Astrocyte (in vitro differentiated cells and primary cell): ENCODE data around the gene CNTNAP5. TPM values are rescaled to one million over a fixed set of nuclear protein-coding genes. Genes with fewer than 3 reads are reported as not detected.

Source experiments
- DNase-seq: peaks from one replicate; pipeline ENCODE4 v3.0.0-alpha.2; 2010; ENCODE audit warnings: low read depth
- FAIRE-seq: peaks from 2 replicates; lab custom pipeline; 2011; peaks lifted over from hg19 to GRCh38; lab: Jason Lieb, UNC
- H2AFZ ChIP-seq: 2 replicates; pipeline ENCODE4 v1.6.0; 2012; ENCODE audit warnings: low read depth, low read length, inconsistent platforms
- H3K27ac ChIP-seq: 2 replicates; pipeline ENCODE4 v1.5.1; 2011; ENCODE audit warnings: low read depth, low read length, inconsistent platforms
- H3K27me3 ChIP-seq: 2 replicates; pipeline ENCODE4 v1.6.0; 2011; ENCODE audit warnings: low read length, inconsistent platforms; ENCODE audit not compliant: insufficient read depth
- H3K36me3 ChIP-seq: 2 replicates; pipeline ENCODE4 v1.5.1; 2011; ENCODE audit warnings: low read length, inconsistent platforms; ENCODE audit not compliant: insufficient read depth
- H3K4me1 ChIP-seq: 2 replicates; pipeline ENCODE4 v1.5.1; 2011; ENCODE audit warnings: low read length, inconsistent platforms; ENCODE audit not compliant: insufficient read depth
- H3K4me2 ChIP-seq: 2 replicates; pipeline ENCODE4 v1.6.0; 2012; ENCODE audit warnings: low read length, inconsistent platforms
- H3K4me3 ChIP-seq: 2 replicates; pipeline ENCODE4 v1.5.1; 2011; ENCODE audit warnings: low read depth, mild to moderate bottlenecking, low read length, inconsistent platforms; ENCODE audit not compliant: insufficient read depth
- H3K79me2 ChIP-seq: 2 replicates; pipeline ENCODE4 v1.6.0; 2012; ENCODE audit warnings: mild to moderate bottlenecking, low read length, inconsistent platforms; ENCODE audit not compliant: insufficient read depth
- H3K9ac ChIP-seq: 2 replicates; pipeline ENCODE4 v1.6.0; 2012; ENCODE audit warnings: mild to moderate bottlenecking, low read length, inconsistent platforms
- H3K9me3 ChIP-seq: 2 replicates; pipeline ENCODE4 v1.5.1; 2012; ENCODE audit warnings: low read depth, mild to moderate bottlenecking, low read length, inconsistent platforms; ENCODE audit not compliant: insufficient read depth
- H4K20me1 ChIP-seq: 2 replicates; pipeline ENCODE4 v1.6.0; 2012; ENCODE audit warnings: low read length, inconsistent platforms; ENCODE audit not compliant: insufficient read depth
- H3K27ac Mint-ChIP-seq: one replicate; pipeline ENCODE4 v1.8.0; 2021; ENCODE audit warnings: mild to moderate bottlenecking, mixed read lengths; ENCODE audit not compliant: unreplicated experiment
- H3K27me3 Mint-ChIP-seq: one replicate; pipeline ENCODE4 v1.8.0; 2021; ENCODE audit warnings: low read depth, mixed read lengths; ENCODE audit not compliant: unreplicated experiment
- H3K36me3 Mint-ChIP-seq: one replicate; pipeline ENCODE4 v1.8.0; 2021; ENCODE audit warnings: low read depth, mixed read lengths; ENCODE audit not compliant: unreplicated experiment
- H3K4me1 Mint-ChIP-seq: one replicate; pipeline ENCODE4 v1.8.0; 2021; ENCODE audit warnings: low read depth, mixed read lengths; ENCODE audit not compliant: unreplicated experiment
- H3K4me3 Mint-ChIP-seq: one replicate; pipeline ENCODE4 v1.8.0; 2021; ENCODE audit warnings: mild to moderate bottlenecking, moderate library complexity, mixed read lengths; ENCODE audit not compliant: unreplicated experiment
- H3K9me3 Mint-ChIP-seq: one replicate; pipeline ENCODE4 v1.8.0; 2021; ENCODE audit warnings: mild to moderate bottlenecking, mixed read lengths; ENCODE audit not compliant: unreplicated experiment
- EZH2 ChIP-seq: IDR thresholded peaks from 2 replicates; pipeline ENCODE4 v1.6.1; 2012; ENCODE audit warnings: mild to moderate bottlenecking, low read length, inconsistent platforms; ENCODE audit not compliant: insufficient read depth
- total RNA-seq: library from RNA; stranded (reverse); gene quantifications from 2 replicates; pipeline ENCODE4 v1.2.1, GENCODE V29; 2021
- TF ChIP-seq, protein P1 (sequence below): IDR thresholded peaks from 2 replicates; pipeline ENCODE4 v1.5.1; 2011; ENCODE audit warnings: low read depth, mild to moderate bottlenecking, inconsistent platforms, low read length, moderate library complexity; ENCODE audit not compliant: insufficient read depth

Gene CNTNAP5
- total RNA-seq, 1 donor from 2014 or later = 0.30 TPM

DNA sequence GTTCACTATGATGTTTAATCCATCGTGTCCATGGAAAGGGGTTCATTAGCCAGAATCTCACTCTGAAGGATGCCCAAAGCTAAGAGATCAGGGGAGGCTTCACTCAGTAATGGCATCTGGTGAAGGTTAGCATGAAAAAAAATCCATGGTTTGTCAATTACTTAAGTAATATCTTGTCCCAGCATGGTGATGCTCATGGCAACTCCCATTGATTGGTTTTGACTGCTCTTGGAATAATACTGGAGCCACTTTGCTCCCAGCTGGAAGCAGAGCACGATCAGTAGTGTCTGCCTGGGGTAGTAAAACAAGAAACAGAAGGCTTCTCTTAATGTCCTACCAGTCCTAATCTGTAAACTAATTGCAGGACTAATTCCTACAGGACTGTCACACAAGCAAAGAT, 799.4 kb downstream of the CNTNAP5 start:
- Histone ChIP-seq H4K20me1 (no peaks in the 10 kb centered on the region), H3K9ac (no peak overlapping the region), H2AFZ (no peak overlapping the region), H3K4me2 (no peak overlapping the region), H3K27ac (no peak overlapping the region), H3K79me2 (no peaks in the 10 kb centered on the region), H3K9me3 (no peaks in the 10 kb centered on the region), H3K27me3 (no peaks in the 10 kb centered on the region), H3K4me1 (no peaks in the 10 kb centered on the region), H3K36me3 (no peaks in the 10 kb centered on the region), H3K4me3 (no peak overlapping the region)
- Mint-ChIP-seq H3K9me3 (peaks cover 8% of the 10 kb centered on the region), H3K4me1 (no peaks in the 10 kb centered on the region), H3K4me3 (no peak overlapping the region), H3K36me3 (no peaks in the 10 kb centered on the region), H3K27ac (no peak overlapping the region), H3K27me3 (no peaks in the 10 kb centered on the region)
- TF ChIP-seq, protein P1, sequence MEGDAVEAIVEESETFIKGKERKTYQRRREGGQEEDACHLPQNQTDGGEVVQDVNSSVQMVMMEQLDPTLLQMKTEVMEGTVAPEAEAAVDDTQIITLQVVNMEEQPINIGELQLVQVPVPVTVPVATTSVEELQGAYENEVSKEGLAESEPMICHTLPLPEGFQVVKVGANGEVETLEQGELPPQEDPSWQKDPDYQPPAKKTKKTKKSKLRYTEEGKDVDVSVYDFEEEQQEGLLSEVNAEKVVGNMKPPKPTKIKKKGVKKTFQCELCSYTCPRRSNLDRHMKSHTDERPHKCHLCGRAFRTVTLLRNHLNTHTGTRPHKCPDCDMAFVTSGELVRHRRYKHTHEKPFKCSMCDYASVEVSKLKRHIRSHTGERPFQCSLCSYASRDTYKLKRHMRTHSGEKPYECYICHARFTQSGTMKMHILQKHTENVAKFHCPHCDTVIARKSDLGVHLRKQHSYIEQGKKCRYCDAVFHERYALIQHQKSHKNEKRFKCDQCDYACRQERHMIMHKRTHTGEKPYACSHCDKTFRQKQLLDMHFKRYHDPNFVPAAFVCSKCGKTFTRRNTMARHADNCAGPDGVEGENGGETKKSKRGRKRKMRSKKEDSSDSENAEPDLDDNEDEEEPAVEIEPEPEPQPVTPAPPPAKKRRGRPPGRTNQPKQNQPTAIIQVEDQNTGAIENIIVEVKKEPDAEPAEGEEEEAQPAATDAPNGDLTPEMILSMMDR = no peak
- no peak for TF ChIP-seq EZH2
- DNase-seq (no peak), FAIRE-seq (no peak)

DNA sequence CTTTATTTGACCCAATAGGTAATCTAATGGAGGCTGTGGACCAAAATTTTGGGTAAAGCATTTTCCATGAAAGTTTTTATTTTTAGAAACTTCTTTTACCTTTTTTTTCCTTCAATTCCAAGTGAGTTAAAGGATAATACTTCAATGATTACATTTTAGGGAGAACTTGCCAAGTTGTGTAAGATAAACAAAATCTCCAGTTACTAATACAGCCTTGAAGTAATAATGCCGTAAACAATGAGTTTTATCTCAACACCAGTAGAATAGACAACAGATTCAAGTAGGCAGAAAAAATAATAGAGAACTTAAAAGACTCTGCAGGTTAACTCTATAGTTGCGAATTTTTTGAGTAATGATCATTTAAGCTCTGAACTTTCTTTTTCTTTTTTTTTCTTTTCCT, 807.4 kb downstream of the CNTNAP5 start:
- H3K27me3 Mint-ChIP-seq = no peaks in the 10 kb centered on the region
- no peak overlapping the region for H3K4me3 Mint-ChIP-seq
- H2AFZ ChIP-seq = no peak overlapping the region
- H3K4me1 ChIP-seq = no peaks in the 10 kb centered on the region
- TF ChIP-seq, protein P1 = no peak
- no peak for TF ChIP-seq EZH2
- H3K27ac Mint-ChIP-seq = no peak overlapping the region
- no peaks in the 10 kb centered on the region for H3K79me2 ChIP-seq
- H3K9me3 Mint-ChIP-seq = peaks cover 3% of the 10 kb centered on the region
- no peaks in the 10 kb centered on the region for H3K36me3 Mint-ChIP-seq
- no peaks in the 10 kb centered on the region for H3K9me3 ChIP-seq
- H3K27me3 ChIP-seq = no peaks in the 10 kb centered on the region
- no peaks in the 10 kb centered on the region for H3K36me3 ChIP-seq
- no peaks in the 10 kb centered on the region for H4K20me1 ChIP-seq
- FAIRE-seq (no peak), DNase-seq (no peak)
- no peak overlapping the region for H3K4me3 ChIP-seq
- no peak overlapping the region for H3K27ac ChIP-seq
- no peak overlapping the region for H3K9ac ChIP-seq
- H3K4me2 ChIP-seq = no peak overlapping the region
- H3K4me1 Mint-ChIP-seq = peaks cover 20% of the 10 kb centered on the region

DNA sequence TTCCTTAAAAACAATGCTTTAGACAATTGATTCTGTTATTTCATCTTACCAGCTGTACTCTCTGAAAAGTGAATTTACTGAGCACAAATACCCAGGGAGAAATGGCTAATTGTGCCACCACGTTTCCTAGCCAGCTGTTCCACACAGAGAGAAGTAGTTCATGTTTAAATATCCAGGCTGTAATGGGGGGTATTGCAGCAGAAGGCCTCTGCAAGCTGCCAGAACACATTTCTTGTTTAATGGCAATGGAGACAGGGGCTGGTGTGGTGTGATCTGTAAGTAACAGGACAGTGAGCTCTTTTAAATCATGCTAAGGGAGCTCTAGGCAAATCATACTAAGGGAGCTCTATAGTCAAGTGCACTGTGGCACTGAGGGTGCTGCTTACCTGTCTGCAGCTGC, 809.2 kb downstream of the CNTNAP5 start:
- Histone ChIP-seq H3K4me1 (no peaks in the 10 kb centered on the region), H3K4me2 (no peak overlapping the region), H3K27me3 (no peaks in the 10 kb centered on the region), H3K9ac (no peak overlapping the region), H3K9me3 (no peaks in the 10 kb centered on the region), H3K27ac (no peak overlapping the region), H2AFZ (no peak overlapping the region), H3K79me2 (no peaks in the 10 kb centered on the region), H3K36me3 (no peaks in the 10 kb centered on the region), H3K4me3 (no peak overlapping the region), H4K20me1 (no peaks in the 10 kb centered on the region)
- no peaks in the 10 kb centered on the region for H3K27me3 Mint-ChIP-seq
- H3K4me3 Mint-ChIP-seq = no peak overlapping the region
- no peaks in the 10 kb centered on the region for H3K36me3 Mint-ChIP-seq
- TF ChIP-seq, protein P1 = no peak
- TF ChIP-seq EZH2 = no peak
- DNase-seq = no peak
- H3K9me3 Mint-ChIP-seq = no peaks in the 10 kb centered on the region
- H3K4me1 Mint-ChIP-seq = peaks cover 25% of the 10 kb centered on the region
- no peak overlapping the region for H3K27ac Mint-ChIP-seq
- FAIRE-seq = no peak
